Suprapubic skin (tissue), 3 donors: ENCODE data around the gene STIP1.

Experiments used
- POLR2A ChIP-seq, 2 donors: fragments of 450-650 bp; IDR thresholded peaks; one replicate each; pipeline ENCODE4 v1.6.1; 2017; ENCODE audit warnings: antibody characterized with exemption in 2 of 2, mild to moderate bottlenecking in 2 of 2, moderate library complexity in 2 of 2
- TF ChIP-seq, protein P1 (sequence below), 2 donors: fragments of 200-600 bp in 1 of 2; fragments of 450-650 bp in 1 of 2; sonication (generic) in 1 of 2; IDR thresholded peaks; one replicate each; pipeline ENCODE4 v1.5.1; 2016 to 2019; ENCODE audit warnings: antibody characterized with exemption in 2 of 2, mild to moderate bottlenecking in 1 of 2, moderate library complexity in 1 of 2

DNA sequence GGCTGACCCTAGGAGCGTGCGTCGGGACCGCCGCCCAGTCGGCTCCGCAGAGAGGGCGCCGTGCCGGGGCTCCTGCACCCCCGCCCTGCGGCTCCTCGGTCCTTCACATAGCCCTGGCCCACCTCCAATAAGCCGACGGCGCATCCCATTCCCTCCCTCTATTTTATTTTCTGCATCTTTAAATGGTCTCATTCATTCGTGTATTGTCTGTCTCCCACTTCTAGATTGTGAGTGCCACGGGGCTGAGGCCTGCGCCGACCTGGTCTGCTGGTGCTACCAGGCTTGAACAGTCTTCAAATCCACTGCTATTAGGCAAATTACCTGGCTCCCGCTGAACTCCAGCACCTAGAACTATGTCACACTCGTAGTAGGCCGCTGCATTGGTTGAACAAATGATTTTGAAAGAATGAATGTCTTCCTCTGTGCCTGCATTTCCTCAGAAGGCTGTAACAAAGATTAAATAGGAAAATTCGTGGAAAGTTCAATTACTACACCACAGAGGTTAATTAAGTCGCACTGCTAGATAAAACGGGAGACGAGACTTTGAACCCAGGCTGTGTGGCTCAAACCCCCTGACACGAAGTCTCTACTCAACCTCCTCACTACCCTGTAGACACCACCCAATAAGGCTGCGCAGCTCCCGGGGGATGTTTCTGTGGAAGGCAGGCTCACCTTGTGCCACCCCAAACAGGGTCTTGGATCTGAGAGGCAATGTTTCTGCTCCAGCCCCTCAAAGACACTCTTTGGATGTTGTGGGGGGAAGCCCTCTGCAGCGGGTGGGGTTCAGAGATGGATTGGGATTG lies 62.0 kb downstream of the STIP1 start:
- TF ChIP-seq, protein P1, sequence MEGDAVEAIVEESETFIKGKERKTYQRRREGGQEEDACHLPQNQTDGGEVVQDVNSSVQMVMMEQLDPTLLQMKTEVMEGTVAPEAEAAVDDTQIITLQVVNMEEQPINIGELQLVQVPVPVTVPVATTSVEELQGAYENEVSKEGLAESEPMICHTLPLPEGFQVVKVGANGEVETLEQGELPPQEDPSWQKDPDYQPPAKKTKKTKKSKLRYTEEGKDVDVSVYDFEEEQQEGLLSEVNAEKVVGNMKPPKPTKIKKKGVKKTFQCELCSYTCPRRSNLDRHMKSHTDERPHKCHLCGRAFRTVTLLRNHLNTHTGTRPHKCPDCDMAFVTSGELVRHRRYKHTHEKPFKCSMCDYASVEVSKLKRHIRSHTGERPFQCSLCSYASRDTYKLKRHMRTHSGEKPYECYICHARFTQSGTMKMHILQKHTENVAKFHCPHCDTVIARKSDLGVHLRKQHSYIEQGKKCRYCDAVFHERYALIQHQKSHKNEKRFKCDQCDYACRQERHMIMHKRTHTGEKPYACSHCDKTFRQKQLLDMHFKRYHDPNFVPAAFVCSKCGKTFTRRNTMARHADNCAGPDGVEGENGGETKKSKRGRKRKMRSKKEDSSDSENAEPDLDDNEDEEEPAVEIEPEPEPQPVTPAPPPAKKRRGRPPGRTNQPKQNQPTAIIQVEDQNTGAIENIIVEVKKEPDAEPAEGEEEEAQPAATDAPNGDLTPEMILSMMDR (IDR thresholded peaks at IDR 0.05), result no peak
- no peak for TF ChIP-seq POLR2A (IDR thresholded peaks at IDR 0.05)
